Measurements from ENCODE around the gene OPALIN. TPM values are rescaled to one million over a fixed set of nuclear protein-coding genes. Genes with fewer than 3 reads are reported as not detected.

OPALIN gene
- total and polyA plus RNA-seq, 2 donors (not counting 3 experiments of a cell fraction or from before 2014, with no cell fraction given), result not detected

DNA sequence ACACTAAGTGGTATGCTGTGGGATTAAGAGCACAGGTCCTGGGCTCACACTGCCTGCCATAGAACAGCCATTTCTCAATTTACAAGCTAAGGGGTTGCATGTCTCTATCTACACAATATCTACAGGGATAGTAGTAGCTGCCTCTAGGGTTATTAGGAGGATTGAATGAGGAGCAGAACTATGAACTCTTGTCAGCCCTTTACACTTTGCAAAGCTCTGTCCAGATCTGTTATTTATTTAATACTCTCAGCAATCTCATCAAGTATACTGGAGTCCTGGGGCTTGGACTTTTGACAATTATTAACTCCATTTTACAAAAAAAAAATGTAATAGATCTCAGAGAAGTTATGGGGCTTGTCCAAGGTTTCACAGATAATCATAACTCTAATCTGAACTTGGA is 6.8 kb downstream of the OPALIN start:
- H3K9me3 ChIP-seq (replicated peaks; ENCODE audit: control insufficient read depth, insufficient read depth, low read length), result no peaks in the 10 kb centered on the region
- TF ChIP-seq POLR2A (IDR thresholded peaks at IDR 0.05; ENCODE audit: low read depth, low read length), result no peak
- no TSS peak for BruUV-seq (replicated peaks)
- H2AFZ ChIP-seq (ENCODE audit: low read depth, low read length), result no peak overlapping the region
- no peak for DNase-seq (ENCODE audit: low read depth, low spot score)
- ChIA-PET CTCF (interaction anchor here (1.2 to 1.3 kb wide), 2 partner anchors 17 to 673 kb away, joined by 3 to 4 read pairs; no protein-coding TSS in a partner anchor), POLR2A (no interaction called here)
- H3K27ac ChIP-seq (ENCODE audit: insufficient read depth, low read depth, low read length), result no peak overlapping the region
- H3K36me3 ChIP-seq (ENCODE audit: control insufficient read depth in 2 of 2, extremely low read depth in 1 of 2, insufficient read depth in 2 of 2, low read length in 2 of 2), result no peaks in the 10 kb centered on the region
- intact Hi-C loops (cut with micrococcal nuclease), result no loop called here
- no peak overlapping the region for H3K4me2 ChIP-seq (ENCODE audit: insufficient read depth, low read length)
- FAIRE-seq, result no peak
- no peaks in the 10 kb centered on the region for H3K79me2 ChIP-seq (ENCODE audit: control insufficient read depth, insufficient read depth, low read length)
- H3K4me3 ChIP-seq (replicated peaks in 1 of 3; ENCODE audit: insufficient read depth in 1 of 3, low read depth in 1 of 3, low read length in 3 of 3), result no peak overlapping the region
- H3K9me1 ChIP-seq (replicated peaks; ENCODE audit: control insufficient read depth, extremely low read depth, insufficient read depth, low read length), result no peaks in the 10 kb centered on the region
- H4K20me1 ChIP-seq (replicated peaks; ENCODE audit: control insufficient read depth, extremely low read depth, insufficient read depth, low read length), result no peaks in the 10 kb centered on the region
- H3K9ac ChIP-seq (replicated peaks; ENCODE audit: extremely low read depth, insufficient read depth, low read length), result no peak overlapping the region
- no peaks in the 10 kb centered on the region for H3K4me1 ChIP-seq (ENCODE audit: control insufficient read depth, extremely low read depth, insufficient read depth, low read length)
- dilution Hi-C loops (cut with MboI; ENCODE audit: extremely low pct_ligation_motif_present, low sequenced_read_pairs), result no loop called here
- H3K27me3 ChIP-seq (ENCODE audit: control insufficient read depth in 2 of 2, insufficient read depth in 2 of 2, low read length in 2 of 2), result peaks cover 2 to 7% of the 10 kb centered on the region in 2 experiments

DNA sequence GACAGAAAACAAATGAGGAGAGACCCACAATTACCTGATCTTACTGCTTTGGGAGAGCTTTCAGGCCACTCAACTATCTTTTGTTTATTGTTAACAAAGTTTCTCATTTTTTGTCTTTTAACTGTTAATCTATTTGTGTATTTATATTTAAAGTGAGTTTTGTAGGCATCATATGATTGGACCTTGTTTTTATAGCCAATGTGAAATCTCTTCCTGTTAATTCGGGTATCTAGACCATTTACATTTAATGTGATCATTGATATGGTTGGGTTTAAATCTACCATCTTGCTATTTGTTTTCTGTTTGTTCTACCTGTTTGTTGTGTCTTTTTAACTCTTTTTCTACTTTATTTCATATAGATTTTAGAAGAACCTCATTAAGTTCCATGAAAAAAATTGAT is 12.5 kb downstream of the OPALIN start:
- no peaks in the 10 kb centered on the region for H3K79me2 ChIP-seq (ENCODE audit: control insufficient read depth, insufficient read depth, low read length)
- no peaks in the 10 kb centered on the region for H3K4me1 ChIP-seq (ENCODE audit: control insufficient read depth, extremely low read depth, insufficient read depth, low read length)
- no peaks in the 10 kb centered on the region for H3K9me3 ChIP-seq (replicated peaks; ENCODE audit: control insufficient read depth, insufficient read depth, low read length)
- no peak overlapping the region for H3K27ac ChIP-seq (ENCODE audit: insufficient read depth, low read depth, low read length)
- TF ChIP-seq POLR2A (IDR thresholded peaks at IDR 0.05; ENCODE audit: low read depth, low read length), result no peak
- TF ChIP-seq FOS (IDR thresholded peaks at IDR 0.05; ENCODE audit: borderline replicate concordance, insufficient read depth, low read length), result no peak
- no peak for TF ChIP-seq POLR2AphosphoS5 (IDR thresholded peaks at IDR 0.05; ENCODE audit: insufficient read depth, low read depth, low read length)
- H3K9ac ChIP-seq (replicated peaks; ENCODE audit: extremely low read depth, insufficient read depth, low read length), result no peak overlapping the region
- no peak overlapping the region for H2AFZ ChIP-seq (ENCODE audit: low read depth, low read length)
- intact Hi-C loops (cut with micrococcal nuclease) (no loop called here), dilution Hi-C loops (cut with MboI; ENCODE audit: extremely low pct_ligation_motif_present, low sequenced_read_pairs) (no loop called here)
- no peak overlapping the region for H3K4me3 ChIP-seq (replicated peaks in 1 of 3; ENCODE audit: insufficient read depth in 1 of 3, low read depth in 1 of 3, low read length in 3 of 3)
- no peak for FAIRE-seq
- POLR2A ChIA-PET, result no interaction called here
- no peaks in the 10 kb centered on the region for H3K9me1 ChIP-seq (replicated peaks; ENCODE audit: control insufficient read depth, extremely low read depth, insufficient read depth, low read length)
- DNase-seq (ENCODE audit: low read depth, low spot score), result no peak
- peaks cover 3 to 5% of the 10 kb centered on the region in 2 experiments for H3K27me3 ChIP-seq (ENCODE audit: control insufficient read depth in 2 of 2, insufficient read depth in 2 of 2, low read length in 2 of 2)
- no peaks in the 10 kb centered on the region for H4K20me1 ChIP-seq (replicated peaks; ENCODE audit: control insufficient read depth, extremely low read depth, insufficient read depth, low read length)
- no peak overlapping the region for H3K4me2 ChIP-seq (ENCODE audit: insufficient read depth, low read length)
- CTCF ChIA-PET, result interaction anchor here (0.9 kb wide), 1 partner anchor 117 kb away, joined by 4 read pairs; no protein-coding TSS in a partner anchor
- H3K36me3 ChIP-seq (ENCODE audit: control insufficient read depth in 2 of 2, extremely low read depth in 1 of 2, insufficient read depth in 2 of 2, low read length in 2 of 2), result no peaks in the 10 kb centered on the region
- no TSS peak for BruUV-seq (replicated peaks)

Measured in endothelial cell of umbilical vein (primary cell).